Coronary artery (tissue), 2 donors: Measurements from ENCODE around the gene BCL2.
A peak's percentile ranks its signal among the peaks of the same experiment; 100 is the strongest.

Experiments
- DNase-seq: peaks from one replicate; pipeline ENCODE4 v3.0.0-alpha.2; 2017; ENCODE audit warnings: low spot score
- H3K27ac ChIP-seq, 2 donors: fragments of 200-600 bp; sonication (generic); one replicate each; pipeline ENCODE4 v1.5.1; 2016 to 2019
- H3K4me3 ChIP-seq: fragments of 200-600 bp; sonication (generic); 2 replicates; pipeline ENCODE4 v1.5.1; 2016; ENCODE audit warnings: mild to moderate bottlenecking, moderate library complexity
- TF ChIP-seq, protein P1 (sequence below): fragments of 200-600 bp; sonication (generic); IDR thresholded peaks from one replicate; pipeline ENCODE4 v1.5.1; 2019; ENCODE audit warnings: antibody characterized with exemption

Gene BCL2

DNA sequence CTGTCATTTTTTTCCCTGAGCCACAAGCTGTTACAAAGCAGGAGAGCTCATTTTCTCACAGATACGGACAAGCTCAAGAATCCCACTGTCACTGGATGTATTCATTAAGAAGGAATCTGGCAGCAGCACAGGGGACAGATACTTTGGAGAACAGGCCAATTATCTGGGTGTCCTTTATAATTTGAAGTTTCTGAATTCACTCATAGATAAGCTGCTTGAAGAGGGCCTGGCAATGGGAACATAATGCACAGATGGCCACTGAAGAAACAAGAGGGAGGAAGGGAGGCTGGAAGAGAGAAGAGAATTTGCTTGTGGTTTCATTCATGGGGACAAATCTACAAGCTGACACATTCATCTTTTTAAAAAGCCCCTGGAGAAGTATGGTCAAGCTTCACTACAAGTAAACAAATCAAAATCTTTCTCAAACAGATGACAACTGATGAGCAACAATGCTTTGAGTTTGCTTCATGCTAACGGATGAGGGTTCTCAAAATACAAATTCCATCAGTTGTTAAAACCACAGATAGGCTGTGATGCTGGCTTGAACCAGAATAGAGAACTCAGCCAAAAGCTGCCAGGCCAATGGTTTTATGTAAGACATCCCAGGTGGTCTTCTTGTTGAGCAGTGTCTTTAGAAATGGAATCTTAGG, 11.9 kb downstream of the BCL2 start:
- Histone ChIP-seq H3K4me3 (no peak overlapping the region), H3K27ac (peak overlapping the region in 1 of 2 donors; percentile 31)
- TF ChIP-seq, protein P1, sequence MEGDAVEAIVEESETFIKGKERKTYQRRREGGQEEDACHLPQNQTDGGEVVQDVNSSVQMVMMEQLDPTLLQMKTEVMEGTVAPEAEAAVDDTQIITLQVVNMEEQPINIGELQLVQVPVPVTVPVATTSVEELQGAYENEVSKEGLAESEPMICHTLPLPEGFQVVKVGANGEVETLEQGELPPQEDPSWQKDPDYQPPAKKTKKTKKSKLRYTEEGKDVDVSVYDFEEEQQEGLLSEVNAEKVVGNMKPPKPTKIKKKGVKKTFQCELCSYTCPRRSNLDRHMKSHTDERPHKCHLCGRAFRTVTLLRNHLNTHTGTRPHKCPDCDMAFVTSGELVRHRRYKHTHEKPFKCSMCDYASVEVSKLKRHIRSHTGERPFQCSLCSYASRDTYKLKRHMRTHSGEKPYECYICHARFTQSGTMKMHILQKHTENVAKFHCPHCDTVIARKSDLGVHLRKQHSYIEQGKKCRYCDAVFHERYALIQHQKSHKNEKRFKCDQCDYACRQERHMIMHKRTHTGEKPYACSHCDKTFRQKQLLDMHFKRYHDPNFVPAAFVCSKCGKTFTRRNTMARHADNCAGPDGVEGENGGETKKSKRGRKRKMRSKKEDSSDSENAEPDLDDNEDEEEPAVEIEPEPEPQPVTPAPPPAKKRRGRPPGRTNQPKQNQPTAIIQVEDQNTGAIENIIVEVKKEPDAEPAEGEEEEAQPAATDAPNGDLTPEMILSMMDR: no peak
- no peak for DNase-seq

DNA sequence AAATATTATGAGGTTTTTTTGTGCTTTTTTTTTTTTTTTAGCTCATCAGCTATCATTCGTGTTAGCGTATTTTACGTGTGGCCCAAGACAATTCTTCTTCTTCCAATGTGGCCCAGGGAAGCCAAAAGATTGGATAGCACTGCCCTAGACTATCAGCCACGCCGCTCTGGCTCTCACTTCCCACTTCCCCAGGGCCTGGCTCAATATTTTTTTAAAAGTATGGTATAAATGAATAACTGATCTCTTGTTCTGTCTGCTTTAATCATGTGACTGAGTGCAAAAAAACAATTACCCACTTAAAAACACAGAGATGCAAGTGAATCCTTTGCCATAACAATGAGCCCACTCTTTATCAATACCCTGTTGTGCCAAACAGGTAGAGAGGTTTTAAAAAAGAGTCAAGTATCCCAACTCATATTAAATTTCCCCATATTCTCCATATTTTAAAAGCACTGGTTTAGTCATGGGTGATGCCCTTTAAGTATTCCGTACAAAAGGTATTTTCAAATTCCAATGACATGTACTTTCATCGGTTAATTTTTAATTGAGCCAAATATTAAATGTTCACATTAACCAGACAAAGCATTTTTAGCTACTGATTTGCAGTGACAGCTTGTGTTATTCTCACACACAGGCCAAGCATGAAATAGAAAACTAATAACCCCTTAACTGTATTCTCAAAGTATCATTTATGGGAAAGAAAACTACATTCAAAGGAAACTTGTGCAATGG, 12.6 kb downstream of the BCL2 start:
- peak overlapping the region in 1 of 2 donors; percentile 12 for H3K27ac ChIP-seq
- DNase-seq: no peak
- TF ChIP-seq, protein P1: no peak
- no peak overlapping the region for H3K4me3 ChIP-seq

DNA sequence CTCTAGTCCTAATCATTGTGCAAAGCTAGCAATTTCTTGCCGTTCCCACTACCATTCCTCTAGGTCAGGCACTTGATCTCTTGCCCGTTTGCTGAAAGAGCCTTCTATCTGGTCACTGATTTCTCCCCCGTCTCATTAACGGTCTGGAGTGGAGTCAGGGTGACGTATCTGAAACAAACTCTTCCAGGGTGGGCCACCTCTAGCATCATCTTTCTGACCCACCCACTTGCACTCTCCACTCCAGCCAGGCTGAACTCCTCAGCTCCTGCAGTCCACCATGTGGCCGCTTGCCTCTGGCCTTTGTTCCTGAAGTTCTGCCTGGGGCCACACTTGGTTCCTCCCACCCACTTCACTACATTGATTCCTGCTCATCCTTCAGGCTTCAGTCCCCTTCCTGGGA, 13.3 kb downstream of the BCL2 start:
- Histone ChIP-seq H3K4me3 (no peak overlapping the region), H3K27ac (no peak overlapping the region)
- TF ChIP-seq, protein P1: no peak
- no peak for DNase-seq

DNA sequence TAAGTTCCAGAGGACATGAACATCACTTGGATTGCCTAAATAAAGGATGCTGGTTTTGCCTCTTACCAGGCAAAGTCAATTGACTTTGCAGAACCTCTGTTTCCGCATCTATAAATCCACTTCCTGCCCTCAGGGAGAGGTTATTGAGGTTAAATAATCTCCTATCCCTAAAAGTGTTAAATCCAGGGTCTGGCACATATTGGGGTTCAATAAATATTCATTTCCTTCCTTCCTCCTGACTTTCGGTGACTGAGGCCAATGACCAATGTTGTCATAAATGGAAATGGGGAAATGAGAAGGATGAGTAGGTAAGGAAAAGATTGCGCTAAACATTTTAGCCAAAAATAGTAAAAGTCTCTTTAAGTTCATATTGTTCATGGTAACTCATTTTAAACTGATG, 16.0 kb downstream of the BCL2 start:
- TF ChIP-seq, protein P1: no peak
- Histone ChIP-seq H3K27ac (peak overlapping the region in 1 of 2 donors; percentile 37), H3K4me3 (no peak overlapping the region)
- DNase-seq: no peak

DNA sequence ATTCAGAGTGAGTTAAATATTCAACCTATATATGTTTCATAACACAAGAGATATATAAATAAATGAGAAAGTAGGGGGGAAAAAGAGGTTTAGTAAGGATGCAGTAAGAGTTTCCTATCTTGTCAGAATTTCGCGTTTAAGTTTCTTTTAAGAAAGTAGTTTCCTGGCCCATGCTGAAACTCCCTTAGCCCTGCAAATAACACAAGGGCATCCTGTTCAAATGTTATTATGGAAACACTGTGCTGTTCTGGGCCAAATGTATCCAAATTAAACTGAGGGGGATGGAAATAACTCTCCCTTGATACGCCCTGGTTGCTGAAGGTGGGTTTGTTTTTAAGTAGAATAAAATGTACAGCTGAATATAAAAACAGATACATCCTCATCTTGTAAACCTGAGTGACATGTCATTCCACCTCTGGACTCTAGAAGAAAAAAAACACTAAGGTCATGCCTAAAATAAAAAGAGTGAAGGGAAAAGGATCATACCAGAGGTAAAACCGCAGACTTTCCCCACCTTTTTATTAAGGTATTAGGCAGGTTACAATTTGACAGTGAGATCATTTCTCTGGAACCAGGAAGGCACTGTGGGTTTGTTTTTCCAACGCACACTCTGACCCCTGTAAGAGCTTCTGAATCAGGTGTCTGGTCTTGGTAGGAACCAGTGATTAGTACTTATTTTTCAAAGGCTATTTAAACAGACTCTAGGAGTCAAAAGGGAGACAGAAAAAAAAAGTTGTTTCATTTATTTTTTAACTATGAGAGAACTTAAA, 16.7 kb downstream of the BCL2 start:
- Histone ChIP-seq H3K27ac (peak overlapping the region in 1 of 2 donors; percentile 20), H3K4me3 (no peak overlapping the region)
- no peak for DNase-seq
- TF ChIP-seq, protein P1: no peak

DNA sequence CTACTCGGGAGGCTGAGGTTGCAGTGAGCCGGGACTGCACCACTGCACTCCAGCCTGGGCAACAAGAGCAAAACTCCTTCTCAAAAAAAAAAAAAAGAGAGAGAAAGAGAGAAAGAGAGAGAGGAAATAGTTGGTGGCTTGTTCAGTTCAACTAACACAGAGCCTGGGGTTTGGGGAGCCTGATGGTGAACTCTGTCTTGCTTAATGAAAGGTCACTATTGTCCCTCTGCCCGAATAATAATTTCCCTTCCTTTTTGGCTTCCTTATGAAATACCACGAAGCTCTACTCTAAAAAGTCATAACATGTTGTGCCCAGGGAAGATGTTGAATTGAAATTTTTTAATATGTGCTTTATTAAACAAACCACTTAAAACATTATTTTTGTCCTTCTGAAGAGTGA, 17.3 kb downstream of the BCL2 start:
- Histone ChIP-seq H3K4me3 (no peak overlapping the region), H3K27ac (peak overlapping the region in 1 of 2 donors; percentile 2)
- no peak for DNase-seq
- TF ChIP-seq, protein P1: no peak
